SK-N-SH (cell line): ENCODE measurements around the gene RCAN2. TPM values are rescaled to one million over a fixed set of nuclear protein-coding genes. Genes with fewer than 3 reads are reported as not detected.

Source experiments
- CTCF ChIA-PET: fragments of 300-600, 350-600 bp; formaldehyde crosslinking; extraction: SDS; loops from one replicate; lab custom pipeline; 2021; lab: Yijun Ruan, JAX
- POLR2A ChIA-PET: fragments of 350-600 bp; sonication (Branson Sonifier 250); formaldehyde crosslinking; extraction: SDS; loops from one replicate; lab custom pipeline; 2020; ENCODE audit warnings: antibody characterized with exemption, inconsistent platforms; lab: Yijun Ruan, JAX
- DNase-seq: peaks from one replicate; pipeline ENCODE4 v3.0.0; 2012
- H2AFZ ChIP-seq: fragments of 200-600 bp; sonication (generic); 2 replicates; pipeline ENCODE4 v1.8.1; 2016; ENCODE audit warnings: antibody characterized with exemption, mild to moderate bottlenecking, low read depth
- H3F3A ChIP-seq: fragments of 200-600 bp; sonication (generic); replicated peaks from 2 replicates; pipeline ENCODE3; 2016; ENCODE audit warnings: antibody characterized with exemption, mild to moderate bottlenecking; ENCODE audit not compliant: insufficient read depth
- H3K27ac ChIP-seq, 2 experiments: fragments of 200-500 bp in 1 of 2; fragments of 200-600 bp in 1 of 2; sonication (Bioruptor generic) in 1 of 2; sonication (generic), shearing (Covaris generic) in 1 of 2; 2 replicates each; pipeline versions ENCODE4 v1.5.1 to v1.6.1; 2014 to 2016; ENCODE audit warnings: low read depth in 2 of 2, inconsistent platforms in 1 of 2, low read length in 1 of 2, mild to moderate bottlenecking in 1 of 2, mixed read lengths in 1 of 2
- H3K27me3 ChIP-seq: fragments of 200-600 bp; sonication (generic), shearing (Covaris generic); 2 replicates; pipeline ENCODE4 v1.6.1; 2016; ENCODE audit warnings: mixed run types; ENCODE audit not compliant: insufficient read depth
- H3K36me3 ChIP-seq, 2 experiments: fragments of 200-500 bp in 1 of 2; fragments of 200-600 bp in 1 of 2; sonication (Bioruptor generic) in 1 of 2; sonication (generic) in 1 of 2; replicated peaks in 1 of 2; 2 replicates each; pipeline versions ENCODE3 to v1.5.1; 2014 to 2016; ENCODE audit warnings: low read length in 1 of 2, mild to moderate bottlenecking in 1 of 2; ENCODE audit not compliant: insufficient read depth in 2 of 2, control insufficient read depth in 1 of 2
- H3K4me1 ChIP-seq, 2 experiments: fragments of 200-500 bp in 1 of 2; fragments of 200-600 bp in 1 of 2; sonication (Bioruptor generic) in 1 of 2; sonication (generic), shearing (Covaris generic) in 1 of 2; 2 replicates each; pipeline versions ENCODE4 v1.5.1 to v1.6.1; 2014 to 2016; ENCODE audit warnings: low read depth in 1 of 2, low read length in 1 of 2, mixed run types in 1 of 2; ENCODE audit not compliant: insufficient read depth in 2 of 2, control insufficient read depth in 1 of 2
- H3K4me2 ChIP-seq: fragments of 200-600 bp; sonication (generic), shearing (Covaris generic); 2 replicates; pipeline ENCODE4 v1.6.1; 2017; ENCODE audit warnings: mixed run types
- H3K4me3 ChIP-seq, 2 experiments: fragments of 200-500 bp in 1 of 2; fragments of 200-600 bp in 1 of 2; sonication (Bioruptor generic) in 1 of 2; sonication (generic), shearing (Covaris generic) in 1 of 2; 2 replicates each; pipeline versions ENCODE4 v1.5.1 to v1.8.1; 2014 to 2016; ENCODE audit warnings: low read depth in 2 of 2, inconsistent platforms in 1 of 2, low read length in 1 of 2, mild to moderate bottlenecking in 1 of 2, mixed read lengths in 1 of 2, moderate library complexity in 1 of 2
- H3K79me2 ChIP-seq: fragments of 200-600 bp; sonication (generic); 2 replicates; pipeline ENCODE4 v1.8.1; 2017; ENCODE audit warnings: mild to moderate bottlenecking; ENCODE audit not compliant: insufficient read depth
- H3K9ac ChIP-seq: fragments of 200-600 bp; sonication (generic); 2 replicates; pipeline ENCODE4 v1.6.1; 2017; ENCODE audit warnings: mixed run types
- H3K9me2 ChIP-seq: fragments of 200-600 bp; sonication (generic); 2 replicates; pipeline ENCODE4 v1.6.1; 2017; ENCODE audit warnings: mixed run types
- H3K9me3 ChIP-seq: fragments of 200-600 bp; sonication (generic); 2 replicates; pipeline ENCODE4 v1.6.1; 2017; ENCODE audit warnings: mixed run types, mild to moderate bottlenecking, moderate library complexity
- H4K20me1 ChIP-seq: fragments of 200-600 bp; sonication (generic); 2 replicates; pipeline ENCODE4 v1.6.1; 2017; ENCODE audit warnings: mild to moderate bottlenecking, mixed run types; ENCODE audit not compliant: insufficient read depth
- CHD2 ChIP-seq: fragments of 150-350 bp; IDR thresholded peaks from 2 replicates; pipeline ENCODE4 v1.6.1; 2018; ENCODE audit warnings: low read length; ENCODE audit not compliant: partially characterized antibody
- ELF1 ChIP-seq: IDR thresholded peaks from 2 replicates; pipeline ENCODE4 v1.4.0; 2012
- EP300 ChIP-seq, 2 experiments: IDR thresholded peaks; 2 replicates each; pipeline versions ENCODE4 v1.4.0 to v1.6.1; 2012; ENCODE audit warnings: borderline replicate concordance in 1 of 2, low read depth in 1 of 2, low read length in 1 of 2
- FOSL2 ChIP-seq: IDR thresholded peaks from 2 replicates; pipeline ENCODE4 v1.4.0; 2012; ENCODE audit warnings: low read depth, mild to moderate bottlenecking, moderate library complexity, borderline replicate concordance
- POLR2AphosphoS5 ChIP-seq: IDR thresholded peaks from 2 replicates; pipeline ENCODE4 v1.6.1; 2012; ENCODE audit warnings: low read depth, low read length
- RAD21 ChIP-seq: IDR thresholded peaks from 2 replicates; pipeline ENCODE4 v1.6.1; 2012; ENCODE audit warnings: mild to moderate bottlenecking, low read length
- RCOR1 ChIP-seq: fragments of 150-350 bp; IDR thresholded peaks from 2 replicates; pipeline ENCODE4 v1.6.1; 2017; ENCODE audit warnings: antibody characterized with exemption, low read length
- RFX5 ChIP-seq: IDR thresholded peaks from 2 replicates; pipeline ENCODE4 v1.6.1; 2012; ENCODE audit warnings: mild to moderate bottlenecking, improper control_type of control experiment, low read length
- SMC3 ChIP-seq: IDR thresholded peaks from 2 replicates; pipeline ENCODE4 v1.6.1; 2012; ENCODE audit warnings: low read depth, low read length, improper control_type of control experiment
- TAF1 ChIP-seq: IDR thresholded peaks from 2 replicates; pipeline ENCODE4 v1.6.1; 2012; ENCODE audit warnings: low read depth, mild to moderate bottlenecking, low read length, moderate library complexity, borderline replicate concordance
- TCF12 ChIP-seq: IDR thresholded peaks from 2 replicates; pipeline ENCODE4 v1.4.0; 2012
- YY1 ChIP-seq: IDR thresholded peaks from 2 replicates; pipeline ENCODE4 v1.4.0; 2012; ENCODE audit warnings: low read depth, mild to moderate bottlenecking
- WGBS: methylation state at CpG from one replicate; pipeline ENCODE4 v1.1.6; 2017; ENCODE audit warnings: low lambda C conversion rate; 5-methylcytosine and 5-hydroxymethylcytosine counted together
- polyA plus RNA-seq, 3 experiments: library from polyadenylated mRNA; depleted of rRNA; stranded (reverse); fragments of >200 nt; gene quantifications; 2 replicates each; pipeline ENCODE4 v1.2.3, GENCODE V29; 2012
- TF ChIP-seq, protein P1 (sequence below): IDR thresholded peaks from 2 replicates; pipeline ENCODE4; 2012
- TF ChIP-seq, protein P2 (sequence below): IDR thresholded peaks from 2 replicates; pipeline ENCODE4 v1.4.0; 2012; ENCODE audit warnings: low read depth, borderline replicate concordance

Gene RCAN2
- polyA plus RNA-seq, 1 of the 3 experiments (the other 2 are of a cell fraction) = not detected

DNA sequence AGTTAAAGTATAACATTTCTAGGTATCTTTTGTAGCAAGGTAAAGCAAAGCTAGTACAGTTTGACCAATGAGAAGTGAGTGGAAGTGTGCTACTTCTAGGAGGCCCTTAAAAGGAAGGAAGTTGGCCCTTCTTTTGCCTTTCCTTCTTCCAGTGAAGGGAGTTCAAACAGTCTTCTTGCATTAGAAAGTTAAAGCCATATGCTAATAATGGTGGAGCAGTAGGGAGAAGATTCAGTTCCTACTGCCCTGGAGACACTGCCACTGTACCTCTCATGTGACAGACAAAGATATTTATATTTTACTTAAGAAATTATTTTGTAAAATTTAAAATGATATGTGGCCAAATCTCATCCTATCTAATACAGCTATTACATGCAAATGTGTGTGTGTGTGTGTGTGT is 26.0 kb upstream of the RCAN2 start:
- H2AFZ ChIP-seq = no peak overlapping the region
- H3K27ac ChIP-seq = no peak overlapping the region
- CTCF ChIA-PET = interaction anchor here (0.5 to 0.7 kb wide), 2 partner anchors 26 to 28 kb away, joined by 3 read pairs; partner anchors contain the start of gene RCAN2
- no peaks in the 10 kb centered on the region for H3K9me2 ChIP-seq
- no peaks in the 10 kb centered on the region; the same call in 1 of the 2 replicates for H3K27me3 ChIP-seq
- no peaks in the 10 kb centered on the region for H3K4me1 ChIP-seq
- no peak overlapping the region for H3K4me3 ChIP-seq
- POLR2A ChIA-PET = no interaction called here
- no peak overlapping the region for H3K9ac ChIP-seq
- no peaks in the 10 kb centered on the region for H3K79me2 ChIP-seq
- H3K9me3 ChIP-seq = no peaks in the 10 kb centered on the region
- H4K20me1 ChIP-seq = no peaks in the 10 kb centered on the region
- no peaks in the 10 kb centered on the region for H3K36me3 ChIP-seq
- TF ChIP-seq ELF1 = no peak
- DNase-seq = no peak
- H3F3A ChIP-seq = no peaks in the 10 kb centered on the region
- no peak overlapping the region for H3K4me2 ChIP-seq

DNA sequence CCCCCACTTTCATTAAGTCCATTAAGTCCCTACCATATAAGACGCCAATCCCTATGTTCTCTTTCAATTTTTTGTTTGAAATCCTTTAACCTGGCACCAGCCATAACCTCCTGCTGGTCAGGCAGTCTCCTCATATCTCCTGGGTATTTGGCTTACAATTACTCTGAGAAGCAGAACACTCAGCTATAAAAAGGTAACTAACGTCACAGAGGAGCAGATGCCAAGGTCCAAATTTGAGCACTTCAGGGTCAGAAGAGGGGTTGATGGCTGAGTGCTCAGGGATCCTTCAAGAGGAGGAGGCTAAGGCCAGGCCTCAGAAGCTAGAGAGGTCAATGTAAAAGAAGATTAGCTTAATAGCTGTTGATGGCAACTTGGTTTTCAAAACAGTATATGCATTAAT is 22.3 kb upstream of the RCAN2 start:
- WGBS = 5% methylated on average over 2 of the region's 2 CpGs
- CTCF ChIA-PET = no interaction called here

DNA sequence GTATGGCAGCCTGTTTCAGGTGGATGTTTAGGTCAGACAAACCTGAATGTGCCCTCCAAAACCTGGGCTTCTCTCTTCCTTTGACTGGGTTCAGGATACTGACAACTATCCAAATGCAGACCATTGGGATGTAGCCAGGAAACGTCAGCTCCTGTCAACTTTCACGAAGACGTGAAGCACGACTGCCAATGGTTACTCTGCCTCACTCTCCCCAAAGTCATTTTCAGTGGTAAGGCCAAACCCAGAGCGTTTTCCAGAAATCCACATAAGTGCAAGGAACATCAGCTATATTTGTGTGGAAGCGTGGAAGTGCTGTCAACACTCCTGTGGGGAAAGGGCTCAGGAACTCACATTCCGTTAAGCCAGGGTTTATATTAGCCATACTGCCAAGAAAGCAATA is 20.1 kb upstream of the RCAN2 start:
- no peaks in the 10 kb centered on the region for H4K20me1 ChIP-seq
- H3K9ac ChIP-seq = no peak overlapping the region
- no peak for DNase-seq
- H3K79me2 ChIP-seq = no peaks in the 10 kb centered on the region
- POLR2A ChIA-PET = no interaction called here
- CTCF ChIA-PET = no interaction called here
- H3K27me3 ChIP-seq = no peaks in the 10 kb centered on the region; the same call in 1 of the 2 replicates
- H3K4me1 ChIP-seq = no peaks in the 10 kb centered on the region
- WGBS = 9% methylated on average over 7 of the region's 7 CpGs
- H3K36me3 ChIP-seq = no peaks in the 10 kb centered on the region
- no peak overlapping the region for H2AFZ ChIP-seq
- no peak overlapping the region for H3K4me2 ChIP-seq
- no peaks in the 10 kb centered on the region for H3K9me3 ChIP-seq
- H3F3A ChIP-seq = no peaks in the 10 kb centered on the region
- no peak overlapping the region for H3K27ac ChIP-seq
- no peak overlapping the region for H3K4me3 ChIP-seq
- H3K9me2 ChIP-seq = no peaks in the 10 kb centered on the region
- TF ChIP-seq RCOR1 (no peak), RAD21 (no peak), TAF1 (no peak), YY1 (no peak), ELF1 (no peak), FOSL2 (no peak), CHD2 (no peak), EP300 (IDR thresholded peaks at IDR 0.05; ENCODE audit: borderline replicate concordance in 1 of 2, low read depth in 1 of 2, low read length in 1 of 2) (no peak), POLR2AphosphoS5 (no peak)
- TF ChIP-seq, protein P1, sequence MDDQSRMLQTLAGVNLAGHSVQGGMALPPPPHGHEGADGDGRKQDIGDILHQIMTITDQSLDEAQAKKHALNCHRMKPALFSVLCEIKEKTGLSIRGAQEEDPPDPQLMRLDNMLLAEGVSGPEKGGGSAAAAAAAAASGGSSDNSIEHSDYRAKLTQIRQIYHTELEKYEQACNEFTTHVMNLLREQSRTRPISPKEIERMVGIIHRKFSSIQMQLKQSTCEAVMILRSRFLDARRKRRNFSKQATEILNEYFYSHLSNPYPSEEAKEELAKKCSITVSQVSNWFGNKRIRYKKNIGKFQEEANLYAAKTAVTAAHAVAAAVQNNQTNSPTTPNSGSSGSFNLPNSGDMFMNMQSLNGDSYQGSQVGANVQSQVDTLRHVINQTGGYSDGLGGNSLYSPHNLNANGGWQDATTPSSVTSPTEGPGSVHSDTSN = no peak
- TF ChIP-seq, protein P2, sequence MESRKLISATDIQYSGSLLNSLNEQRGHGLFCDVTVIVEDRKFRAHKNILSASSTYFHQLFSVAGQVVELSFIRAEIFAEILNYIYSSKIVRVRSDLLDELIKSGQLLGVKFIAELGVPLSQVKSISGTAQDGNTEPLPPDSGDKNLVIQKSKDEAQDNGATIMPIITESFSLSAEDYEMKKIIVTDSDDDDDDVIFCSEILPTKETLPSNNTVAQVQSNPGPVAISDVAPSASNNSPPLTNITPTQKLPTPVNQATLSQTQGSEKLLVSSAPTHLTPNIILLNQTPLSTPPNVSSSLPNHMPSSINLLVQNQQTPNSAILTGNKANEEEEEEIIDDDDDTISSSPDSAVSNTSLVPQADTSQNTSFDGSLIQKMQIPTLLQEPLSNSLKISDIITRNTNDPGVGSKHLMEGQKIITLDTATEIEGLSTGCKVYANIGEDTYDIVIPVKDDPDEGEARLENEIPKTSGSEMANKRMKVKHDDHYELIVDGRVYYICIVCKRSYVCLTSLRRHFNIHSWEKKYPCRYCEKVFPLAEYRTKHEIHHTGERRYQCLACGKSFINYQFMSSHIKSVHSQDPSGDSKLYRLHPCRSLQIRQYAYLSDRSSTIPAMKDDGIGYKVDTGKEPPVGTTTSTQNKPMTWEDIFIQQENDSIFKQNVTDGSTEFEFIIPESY = no peak

More for the DNA sequence above, 22.3 kb upstream of the RCAN2 start:
- Histone ChIP-seq H3K27ac (no peak overlapping the region), H3K9me3 (no peaks in the 10 kb centered on the region), H3K9ac (no peak overlapping the region), H3K4me3 (no peak overlapping the region), H3K79me2 (no peaks in the 10 kb centered on the region), H3K4me1 (no peaks in the 10 kb centered on the region), H4K20me1 (no peaks in the 10 kb centered on the region), H2AFZ (no peak overlapping the region), H3K36me3 (no peaks in the 10 kb centered on the region), H3K27me3 (no peaks in the 10 kb centered on the region; the same call in 1 of the 2 replicates), H3F3A (no peaks in the 10 kb centered on the region), H3K4me2 (no peak overlapping the region), H3K9me2 (no peaks in the 10 kb centered on the region)
- POLR2A ChIA-PET = no interaction called here
- DNase-seq = no peak
- TF ChIP-seq, protein P2 = no peak
- TF ChIP-seq FOSL2 (no peak), RFX5 (no peak), SMC3 (no peak), TCF12 (no peak)
- TF ChIP-seq, protein P1 = no peak
